ENCODE results near the gene INHA.

Gene INHA

DNA sequence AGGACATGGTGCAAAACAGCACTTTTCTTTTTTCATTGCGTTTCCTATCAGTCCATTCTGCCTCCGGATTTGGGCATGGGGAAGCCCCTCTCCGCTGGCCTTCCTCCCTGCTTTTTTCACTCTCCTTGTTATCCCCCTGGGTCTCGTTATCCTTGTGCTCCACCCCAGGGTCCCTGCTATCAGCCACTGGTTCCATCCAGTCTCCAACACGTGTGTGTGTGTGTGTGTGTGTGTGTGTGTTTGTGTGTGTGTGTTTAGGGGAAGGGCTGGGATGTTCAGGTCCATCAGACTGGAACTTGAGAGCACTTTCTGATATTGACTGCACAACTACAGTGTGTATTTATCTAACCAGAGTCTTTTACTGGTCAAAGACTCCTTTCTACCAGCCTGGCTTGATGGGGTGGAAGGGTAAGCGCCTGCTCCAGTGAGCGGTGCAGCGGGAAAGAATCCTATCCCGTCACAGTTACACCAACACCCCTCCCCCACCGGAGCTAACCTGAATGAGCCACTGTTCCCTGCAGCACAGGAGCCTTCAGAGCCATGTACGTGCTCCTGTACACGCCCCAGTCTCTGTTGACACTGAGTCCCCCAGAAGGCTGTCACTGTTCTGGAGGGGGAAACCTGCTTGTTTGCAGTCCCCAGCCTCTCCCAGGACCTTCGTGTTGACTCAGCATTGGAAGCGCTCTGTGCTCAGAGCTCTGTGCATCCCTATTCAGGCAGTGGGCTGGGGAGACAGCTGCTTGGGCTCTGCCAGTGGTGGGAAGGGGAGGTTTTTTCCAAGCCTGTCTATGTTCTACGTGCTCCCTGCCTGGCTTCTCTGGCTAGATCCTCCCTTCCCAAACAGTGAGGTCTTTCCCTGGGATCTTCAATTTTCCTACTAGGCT lies 4.6 kb downstream of the INHA start:
- TF ChIP-seq NFIC (IDR thresholded peaks at IDR 0.05) (no peak), REST (IDR thresholded peaks at IDR 0.05; ENCODE audit: low read depth) (no peak), RAD21 (IDR thresholded peaks at IDR 0.05; ENCODE audit: low read depth) (no peak), YY1 (IDR thresholded peaks at IDR 0.05; ENCODE audit: low read depth) (no peak), CEBPB (IDR thresholded peaks at IDR 0.05) (no peak), TAF1 (IDR thresholded peaks at IDR 0.05; ENCODE audit: low read depth) (no peak), CREB1 (IDR thresholded peaks at IDR 0.05; ENCODE audit: low read depth) (no peak), EGR1 (IDR thresholded peaks at IDR 0.05) (no peak), ZBTB7A (IDR thresholded peaks at IDR 0.05; ENCODE audit: low read depth) (no peak), TCF12 (IDR thresholded peaks at IDR 0.05; ENCODE audit: low read depth) (no peak), FOXM1 (IDR thresholded peaks at IDR 0.05; ENCODE audit: borderline replicate concordance, low read depth) (no peak), EP300 (IDR thresholded peaks at IDR 0.05; ENCODE audit: borderline replicate concordance) (no peak), TEAD4 (IDR thresholded peaks at IDR 0.05) (no peak)
- TF ChIP-seq, protein P1, sequence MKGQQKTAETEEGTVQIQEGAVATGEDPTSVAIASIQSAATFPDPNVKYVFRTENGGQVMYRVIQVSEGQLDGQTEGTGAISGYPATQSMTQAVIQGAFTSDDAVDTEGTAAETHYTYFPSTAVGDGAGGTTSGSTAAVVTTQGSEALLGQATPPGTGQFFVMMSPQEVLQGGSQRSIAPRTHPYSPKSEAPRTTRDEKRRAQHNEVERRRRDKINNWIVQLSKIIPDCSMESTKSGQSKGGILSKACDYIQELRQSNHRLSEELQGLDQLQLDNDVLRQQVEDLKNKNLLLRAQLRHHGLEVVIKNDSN (IDR thresholded peaks at IDR 0.05) = no peak
- TF ChIP-seq, protein P2, sequence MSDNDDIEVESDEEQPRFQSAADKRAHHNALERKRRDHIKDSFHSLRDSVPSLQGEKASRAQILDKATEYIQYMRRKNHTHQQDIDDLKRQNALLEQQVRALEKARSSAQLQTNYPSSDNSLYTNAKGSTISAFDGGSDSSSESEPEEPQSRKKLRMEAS (IDR thresholded peaks at IDR 0.05) = no peak

GRCh38 chr2:219578811-219579613 lies 6.9 kb downstream of the INHA start:
- TF ChIP-seq TEAD4 (IDR thresholded peaks at IDR 0.05) = no peak
- TF ChIP-seq RAD21 (IDR thresholded peaks at IDR 0.05; ENCODE audit: low read depth) = no peak
- TF ChIP-seq TAF1 (IDR thresholded peaks at IDR 0.05; ENCODE audit: low read depth) = no peak
- TF ChIP-seq ZBTB7A (IDR thresholded peaks at IDR 0.05; ENCODE audit: low read depth) = no peak
- no peak for TF ChIP-seq NFIC (IDR thresholded peaks at IDR 0.05)
- no peak for TF ChIP-seq TCF12 (IDR thresholded peaks at IDR 0.05; ENCODE audit: low read depth)
- TF ChIP-seq, protein P2 (IDR thresholded peaks at IDR 0.05) = no peak
- no peak for TF ChIP-seq YY1 (IDR thresholded peaks at IDR 0.05; ENCODE audit: low read depth)
- no peak for TF ChIP-seq REST (IDR thresholded peaks at IDR 0.05; ENCODE audit: low read depth)
- no peak for TF ChIP-seq FOXM1 (IDR thresholded peaks at IDR 0.05; ENCODE audit: borderline replicate concordance, low read depth)
- no peak for TF ChIP-seq CEBPB (IDR thresholded peaks at IDR 0.05)
- no peak for TF ChIP-seq EGR1 (IDR thresholded peaks at IDR 0.05)
- TF ChIP-seq EP300 (IDR thresholded peaks at IDR 0.05; ENCODE audit: borderline replicate concordance) = no peak
- TF ChIP-seq, protein P1 (IDR thresholded peaks at IDR 0.05) = no peak
- TF ChIP-seq CREB1 (IDR thresholded peaks at IDR 0.05; ENCODE audit: low read depth) = no peak

- TF ChIP-seq EP300 (IDR thresholded peaks at IDR 0.05; ENCODE audit: borderline replicate concordance) = no peak
- TF ChIP-seq NFIC (IDR thresholded peaks at IDR 0.05) = no peak
- TF ChIP-seq, protein P2 (IDR thresholded peaks at IDR 0.05) = no peak
- no peak for TF ChIP-seq YY1 (IDR thresholded peaks at IDR 0.05; ENCODE audit: low read depth)
- no peak for TF ChIP-seq EGR1 (IDR thresholded peaks at IDR 0.05)
- no peak for TF ChIP-seq CEBPB (IDR thresholded peaks at IDR 0.05)
- TF ChIP-seq TEAD4 (IDR thresholded peaks at IDR 0.05) = no peak
- TF ChIP-seq CREB1 (IDR thresholded peaks at IDR 0.05; ENCODE audit: low read depth) = no peak
- no peak for TF ChIP-seq TCF12 (IDR thresholded peaks at IDR 0.05; ENCODE audit: low read depth)
- TF ChIP-seq ZBTB7A (IDR thresholded peaks at IDR 0.05; ENCODE audit: low read depth) = no peak
- TF ChIP-seq FOXM1 (IDR thresholded peaks at IDR 0.05; ENCODE audit: borderline replicate concordance, low read depth) = no peak
Observed at GRCh38 chr2:219581346-219581745, 9.2 kb downstream of the INHA start.

DNA sequence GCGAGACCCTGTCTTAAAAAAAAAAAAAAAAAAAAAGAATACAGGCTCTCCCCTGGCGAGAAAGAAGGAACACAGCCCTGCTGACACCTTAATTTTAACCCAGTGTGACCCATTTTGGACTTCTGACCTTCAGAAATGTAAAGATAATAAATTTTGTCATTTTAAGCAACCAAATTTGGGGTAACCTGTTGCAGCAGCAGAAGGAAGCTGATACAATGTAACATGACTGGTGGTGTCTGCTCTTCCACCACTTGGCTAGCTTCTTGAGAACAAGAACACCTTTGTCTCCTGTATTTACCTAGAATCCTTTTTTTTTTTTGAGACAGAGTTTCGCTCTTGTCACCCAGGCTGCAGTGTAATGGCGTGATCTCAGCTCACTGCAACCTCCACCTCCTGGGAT lies 19.0 kb downstream of the INHA start:
- TF ChIP-seq YY1 (IDR thresholded peaks at IDR 0.05; ENCODE audit: low read depth) = no peak
- TF ChIP-seq EP300 (IDR thresholded peaks at IDR 0.05; ENCODE audit: borderline replicate concordance) = no peak
- no peak for TF ChIP-seq FOXM1 (IDR thresholded peaks at IDR 0.05; ENCODE audit: borderline replicate concordance, low read depth)
- TF ChIP-seq, protein P1 (IDR thresholded peaks at IDR 0.05) = no peak
- no peak for TF ChIP-seq RAD21 (IDR thresholded peaks at IDR 0.05; ENCODE audit: low read depth)
- no peak for TF ChIP-seq NFIC (IDR thresholded peaks at IDR 0.05)
- TF ChIP-seq CEBPB (IDR thresholded peaks at IDR 0.05) = no peak
- TF ChIP-seq ZBTB7A (IDR thresholded peaks at IDR 0.05; ENCODE audit: low read depth) = no peak
- TF ChIP-seq, protein P2 (IDR thresholded peaks at IDR 0.05) = no peak
- TF ChIP-seq CREB1 (IDR thresholded peaks at IDR 0.05; ENCODE audit: low read depth) = no peak
- no peak for TF ChIP-seq TAF1 (IDR thresholded peaks at IDR 0.05; ENCODE audit: low read depth)
- TF ChIP-seq EGR1 (IDR thresholded peaks at IDR 0.05) = no peak
- no peak for TF ChIP-seq REST (IDR thresholded peaks at IDR 0.05; ENCODE audit: low read depth)
- no peak for TF ChIP-seq TCF12 (IDR thresholded peaks at IDR 0.05; ENCODE audit: low read depth)

Measured in Ishikawa (cell line).